MCF 10A (cell line): ENCODE data around the gene GBGT1. TPM values are rescaled to one million over a fixed set of nuclear protein-coding genes. Genes with fewer than 3 reads are reported as not detected.

Experiments used
- BruUV-seq: library from RNA; stranded (reverse); fragments of 400-500 nt; replicated peaks from 2 replicates; lab custom pipeline; 2021; lab: Mats Ljungman, UMichigan
- CTCF ChIA-PET: fragments of 300-600 bp; sonication (Branson Sonifier 250); formaldehyde crosslinking; extraction: SDS; loops from one replicate; lab custom pipeline; 2021; ENCODE audit warnings: antibody characterized with exemption, inconsistent platforms; lab: Yijun Ruan, JAX
- POLR2A ChIA-PET: fragments of 300-600, 350-650 bp; sonication (Branson Sonifier 250); formaldehyde crosslinking; extraction: SDS; loops from one replicate; lab custom pipeline; 2020; ENCODE audit warnings: antibody characterized with exemption, inconsistent platforms; lab: Yijun Ruan, JAX
- DNase-seq: peaks from one replicate; pipeline ENCODE4 v3.0.0-alpha.2; 2018; ENCODE audit not compliant: unreplicated experiment
- H3K27ac Mint-ChIP-seq: one replicate; pipeline ENCODE4 v1.8.0; 2022; ENCODE audit warnings: mild to moderate bottlenecking, low read depth, mixed read lengths; ENCODE audit not compliant: unreplicated experiment
- H3K27me3 Mint-ChIP-seq: one replicate; pipeline ENCODE4 v1.8.0; 2022; ENCODE audit warnings: mixed read lengths; ENCODE audit not compliant: insufficient read depth, unreplicated experiment
- H3K36me3 Mint-ChIP-seq: one replicate; pipeline ENCODE4 v1.8.0; 2022; ENCODE audit warnings: mild to moderate bottlenecking, moderate library complexity, mixed read lengths; ENCODE audit not compliant: insufficient read depth, unreplicated experiment
- H3K4me1 Mint-ChIP-seq: one replicate; pipeline ENCODE4 v1.8.0; 2022; ENCODE audit warnings: mixed read lengths; ENCODE audit not compliant: insufficient read depth, unreplicated experiment
- H3K4me3 Mint-ChIP-seq: one replicate; pipeline ENCODE4 v1.8.0; 2022; ENCODE audit warnings: mild to moderate bottlenecking, moderate library complexity, mixed read lengths; ENCODE audit not compliant: unreplicated experiment
- H3K9me3 Mint-ChIP-seq: one replicate; pipeline ENCODE4 v1.8.0; 2022; ENCODE audit warnings: mixed read lengths; ENCODE audit not compliant: unreplicated experiment
- CTCF ChIP-seq: fragments of 200-600 bp; IDR thresholded peaks from one replicate; pipeline ENCODE4 v1.8.0; 2022; ENCODE audit warnings: antibody characterized with exemption, mild to moderate bottlenecking; ENCODE audit not compliant: unreplicated experiment
- intact Hi-C: fragments of 100-400 bp; cut with micrococcal nuclease; formaldehyde crosslinking; loops from 2 replicates; pipeline ENCODE4 v1.14.1; 2022
- total RNA-seq: library from RNA; stranded (reverse); gene quantifications from 2 replicates; pipeline ENCODE4 v1.2.3, GENCODE V29; 2022

Gene GBGT1
- total RNA-seq, 1 experiment from 2014 or later: not detected

GRCh38 chr9:133128152-133128551 lies 35.6 kb downstream of the GBGT1 start:
- no TSS peak for BruUV-seq
- H3K36me3 Mint-ChIP-seq: peaks cover 6% of the 10 kb centered on the region
- POLR2A ChIA-PET: interaction anchor here (2.7 kb wide), 1 partner anchor 21 kb away, joined by 8 read pairs; no protein-coding TSS in a partner anchor
- CTCF ChIA-PET: interaction anchor here (0.6 to 1.1 kb wide), 3 partner anchors 15 to 20 kb away, joined by 3 to 4 read pairs (median 4); no protein-coding TSS in a partner anchor
- no peaks in the 10 kb centered on the region for H3K27me3 Mint-ChIP-seq
- H3K4me3 Mint-ChIP-seq: no peak overlapping the region
- intact Hi-C loops: no loop called here
- DNase-seq: no peak
- no peaks in the 10 kb centered on the region for H3K9me3 Mint-ChIP-seq
- H3K4me1 Mint-ChIP-seq: peaks cover 27% of the 10 kb centered on the region
- H3K27ac Mint-ChIP-seq: peak overlapping the region; percentile 61
- TF ChIP-seq CTCF: no peak

GRCh38 chr9:133127340-133127981 lies 36.3 kb downstream of the GBGT1 start:
- POLR2A ChIA-PET: interaction anchor here (1.8 to 2.7 kb wide), 2 partner anchors 8 to 22 kb away, joined by 8 read pairs; no protein-coding TSS in a partner anchor
- no peaks in the 10 kb centered on the region for H3K27me3 Mint-ChIP-seq
- H3K4me1 Mint-ChIP-seq: peaks cover 27% of the 10 kb centered on the region
- CTCF ChIA-PET: interaction anchor here (0.6 to 1.1 kb wide), 2 partner anchors 20 to 360 kb away, joined by 3 to 4 read pairs; no protein-coding TSS in a partner anchor
- no peaks in the 10 kb centered on the region for H3K9me3 Mint-ChIP-seq
- DNase-seq: peak; percentile 93
- intact Hi-C loops: no loop called here
- BruUV-seq: no TSS peak
- H3K36me3 Mint-ChIP-seq: peaks cover 6% of the 10 kb centered on the region
- no peak for TF ChIP-seq CTCF
- peak overlapping the region; percentile 61 for H3K27ac Mint-ChIP-seq
- H3K4me3 Mint-ChIP-seq: no peak overlapping the region

DNA sequence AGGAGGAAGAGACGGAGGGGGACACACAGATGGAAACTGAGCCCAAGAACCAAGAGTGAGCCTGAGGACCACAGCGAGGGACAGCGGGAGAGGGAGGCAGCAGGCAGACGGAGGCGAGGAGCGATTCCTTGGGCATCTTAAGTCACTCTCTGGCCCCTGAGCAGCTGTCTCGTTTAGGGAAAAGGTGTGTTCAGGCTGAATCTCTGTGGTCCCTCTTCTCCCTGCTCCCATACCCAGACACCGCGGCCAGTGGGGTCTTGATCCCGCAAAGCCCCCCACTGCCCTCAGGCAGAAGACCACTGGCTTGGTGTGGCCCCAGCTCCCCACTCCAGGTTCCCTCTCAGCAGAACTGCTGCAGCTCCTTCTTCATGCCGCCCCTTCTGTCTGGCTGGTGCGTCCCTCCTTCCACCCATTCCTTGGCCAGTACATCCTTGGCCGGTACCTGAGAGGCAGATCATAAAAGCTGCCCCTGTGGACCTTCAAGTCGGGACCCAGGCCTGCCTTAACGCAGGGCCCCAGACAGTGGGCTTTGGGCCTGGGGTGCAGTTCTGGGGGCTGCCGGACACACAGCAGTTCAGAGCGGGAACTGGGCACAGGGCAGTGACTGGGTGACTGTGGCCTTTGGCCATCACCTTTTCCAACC lies 36.9 kb downstream of the GBGT1 start:
- H3K4me3 Mint-ChIP-seq: peak overlapping the region; percentile 24

More for the DNA sequence above, 36.9 kb downstream of the GBGT1 start:
- no TSS peak for BruUV-seq
- ChIA-PET CTCF (interaction anchor here (1.1 kb wide), 1 partner anchor 21 kb away, joined by 4 read pairs; no protein-coding TSS in a partner anchor), POLR2A (interaction anchor here (1.8 to 2.7 kb wide), 2 partner anchors 9 to 22 kb away, joined by 8 read pairs; no protein-coding TSS in a partner anchor)
- TF ChIP-seq CTCF: no peak
- Mint-ChIP-seq H3K9me3 (no peaks in the 10 kb centered on the region), H3K27me3 (no peaks in the 10 kb centered on the region), H3K36me3 (peaks cover 7% of the 10 kb centered on the region), H3K27ac (peak overlapping the region; percentile 61), H3K4me1 (peaks cover 28% of the 10 kb centered on the region)
- intact Hi-C loops: no loop called here
- DNase-seq: no peak
